ENCODE data around the gene LAMA2.

The LAMA2 gene, protein sequence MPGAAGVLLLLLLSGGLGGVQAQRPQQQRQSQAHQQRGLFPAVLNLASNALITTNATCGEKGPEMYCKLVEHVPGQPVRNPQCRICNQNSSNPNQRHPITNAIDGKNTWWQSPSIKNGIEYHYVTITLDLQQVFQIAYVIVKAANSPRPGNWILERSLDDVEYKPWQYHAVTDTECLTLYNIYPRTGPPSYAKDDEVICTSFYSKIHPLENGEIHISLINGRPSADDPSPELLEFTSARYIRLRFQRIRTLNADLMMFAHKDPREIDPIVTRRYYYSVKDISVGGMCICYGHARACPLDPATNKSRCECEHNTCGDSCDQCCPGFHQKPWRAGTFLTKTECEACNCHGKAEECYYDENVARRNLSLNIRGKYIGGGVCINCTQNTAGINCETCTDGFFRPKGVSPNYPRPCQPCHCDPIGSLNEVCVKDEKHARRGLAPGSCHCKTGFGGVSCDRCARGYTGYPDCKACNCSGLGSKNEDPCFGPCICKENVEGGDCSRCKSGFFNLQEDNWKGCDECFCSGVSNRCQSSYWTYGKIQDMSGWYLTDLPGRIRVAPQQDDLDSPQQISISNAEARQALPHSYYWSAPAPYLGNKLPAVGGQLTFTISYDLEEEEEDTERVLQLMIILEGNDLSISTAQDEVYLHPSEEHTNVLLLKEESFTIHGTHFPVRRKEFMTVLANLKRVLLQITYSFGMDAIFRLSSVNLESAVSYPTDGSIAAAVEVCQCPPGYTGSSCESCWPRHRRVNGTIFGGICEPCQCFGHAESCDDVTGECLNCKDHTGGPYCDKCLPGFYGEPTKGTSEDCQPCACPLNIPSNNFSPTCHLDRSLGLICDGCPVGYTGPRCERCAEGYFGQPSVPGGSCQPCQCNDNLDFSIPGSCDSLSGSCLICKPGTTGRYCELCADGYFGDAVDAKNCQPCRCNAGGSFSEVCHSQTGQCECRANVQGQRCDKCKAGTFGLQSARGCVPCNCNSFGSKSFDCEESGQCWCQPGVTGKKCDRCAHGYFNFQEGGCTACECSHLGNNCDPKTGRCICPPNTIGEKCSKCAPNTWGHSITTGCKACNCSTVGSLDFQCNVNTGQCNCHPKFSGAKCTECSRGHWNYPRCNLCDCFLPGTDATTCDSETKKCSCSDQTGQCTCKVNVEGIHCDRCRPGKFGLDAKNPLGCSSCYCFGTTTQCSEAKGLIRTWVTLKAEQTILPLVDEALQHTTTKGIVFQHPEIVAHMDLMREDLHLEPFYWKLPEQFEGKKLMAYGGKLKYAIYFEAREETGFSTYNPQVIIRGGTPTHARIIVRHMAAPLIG (N-terminal part only)

GRCh38 chr6:128882991-128883611 is at the start of gene LAMA2:
TSS of gene LAMA2 (plus strand) at chr6:128883138. CDS start at chr6:128883246, 108 bp downstream.
- peak; percentile 52 for DNase-seq (ENCODE audit: low read depth)

GRCh38 chr6:128836761-128837160 is 46.2 kb upstream of the LAMA2 start:
- DNase-seq (ENCODE audit: low read depth), result no peak

DNA sequence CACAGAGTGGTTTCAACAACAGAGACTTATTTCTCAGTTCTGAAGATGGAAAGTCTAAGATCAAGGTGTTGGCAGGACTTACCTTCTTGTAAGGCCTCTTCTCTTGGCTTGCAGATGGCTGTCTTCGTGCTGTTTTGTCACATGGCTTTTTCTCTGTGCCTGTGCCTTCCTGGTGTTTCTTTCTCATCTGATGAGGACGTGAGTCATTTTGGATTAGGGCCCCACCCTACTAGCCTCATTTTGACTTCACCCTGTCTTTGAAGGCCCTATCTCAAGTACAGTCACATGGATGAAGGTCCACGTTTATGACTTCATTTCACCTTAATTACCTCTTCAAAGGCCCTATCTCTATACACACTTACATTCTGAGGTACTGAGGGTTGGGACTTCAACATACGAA is 41.4 kb upstream of the LAMA2 start:
- no peak for DNase-seq (ENCODE audit: low read depth)

GRCh38 chr6:128844598-128844997 is 38.3 kb upstream of the LAMA2 start:
- no peak for DNase-seq (ENCODE audit: low read depth)

GRCh38 chr6:128847431-128848210 is 35.3 kb upstream of the LAMA2 start:
- DNase-seq (ENCODE audit: low read depth), result no peak

DNA sequence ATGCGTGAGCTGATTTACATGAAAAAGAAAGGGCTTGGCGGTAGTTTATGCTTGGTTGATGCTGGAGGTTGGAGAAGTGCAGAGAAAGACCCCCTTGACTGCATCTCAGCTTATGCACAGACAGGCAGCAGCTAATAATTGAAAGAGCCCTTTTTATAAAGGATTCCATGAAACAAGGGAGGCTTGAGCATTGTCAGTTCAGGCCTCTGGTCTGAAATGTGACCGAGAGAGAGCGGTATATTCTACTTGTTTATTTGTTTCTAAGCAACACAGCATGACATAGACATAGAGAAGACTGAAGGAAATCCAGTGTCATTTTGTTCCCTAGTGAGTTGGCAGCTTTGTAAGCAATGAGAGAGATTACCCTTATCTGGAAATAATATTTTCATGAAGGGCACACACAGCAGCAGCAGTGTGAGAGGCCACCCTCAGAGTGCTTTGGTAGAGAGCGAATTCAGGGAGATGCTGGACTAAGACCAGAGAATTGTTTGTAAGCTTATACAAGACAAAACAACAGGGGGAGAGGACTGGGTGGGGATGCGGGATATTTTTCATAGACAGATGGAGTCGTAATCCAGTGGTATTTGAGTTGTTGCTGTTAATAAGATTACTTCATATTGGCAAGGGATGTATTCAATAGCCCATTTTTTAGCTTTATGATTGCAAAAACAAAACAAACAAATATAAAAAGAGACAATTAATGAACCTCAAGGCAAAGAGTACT is 34.6 kb upstream of the LAMA2 start:
- DNase-seq (ENCODE audit: low read depth), result no peak

- DNase-seq (ENCODE audit: low read depth), result no peak
These were observed 27.3 kb upstream of the LAMA2 start for GRCh38 chr6:128855581-128856085.

GRCh38 chr6:128857806-128858205 is 25.1 kb upstream of the LAMA2 start:
- DNase-seq (ENCODE audit: low read depth), result no peak

GRCh38 chr6:128860782-128861181 is 22.2 kb upstream of the LAMA2 start:
- DNase-seq (ENCODE audit: low read depth), result no peak

DNA sequence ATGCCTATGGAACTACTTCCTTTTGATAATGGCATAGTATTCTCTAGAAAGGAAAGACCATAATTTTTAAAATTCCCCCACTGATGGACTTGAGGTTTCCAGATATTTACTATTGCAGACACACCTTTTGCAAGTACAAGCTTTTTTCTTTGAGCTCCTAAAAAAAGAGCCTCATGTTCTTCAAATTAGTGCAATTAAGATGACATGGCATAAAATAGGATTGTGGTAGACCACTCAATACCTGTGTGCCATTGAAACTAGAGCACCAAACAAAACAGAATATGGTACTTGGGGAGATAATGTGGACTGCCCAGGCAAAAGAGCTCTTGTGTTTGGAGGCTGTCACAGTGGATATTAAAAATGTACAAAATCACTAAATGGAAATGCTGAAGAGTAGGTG is 19.0 kb upstream of the LAMA2 start:
- no peak for DNase-seq (ENCODE audit: low read depth)

- DNase-seq (ENCODE audit: low read depth), result no peak
These were observed 12.2 kb upstream of the LAMA2 start for GRCh38 chr6:128870746-128871145.

- DNase-seq (ENCODE audit: low read depth), result no peak
These were observed 8.1 kb upstream of the LAMA2 start for GRCh38 chr6:128874863-128875262.

DNA sequence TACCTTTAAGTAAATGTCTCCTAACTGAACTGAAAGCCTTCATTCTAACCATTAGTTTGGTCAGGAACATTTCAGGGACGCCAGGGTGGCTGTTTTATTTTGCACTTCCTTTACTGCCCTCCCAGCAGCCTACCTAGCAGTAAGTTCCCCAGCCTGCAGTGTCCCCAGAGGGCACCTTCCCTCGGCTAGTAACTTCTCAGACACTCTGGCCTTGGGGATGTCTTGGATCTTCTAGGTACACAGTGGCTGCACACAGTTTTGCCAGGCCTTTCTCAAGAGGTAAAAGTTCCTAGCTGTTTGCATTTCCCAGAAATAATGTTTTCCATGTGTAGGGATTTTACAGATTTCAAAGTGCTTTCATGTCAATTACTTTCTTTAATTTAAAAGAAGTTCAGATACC is 378 bp upstream of the LAMA2 start:
- DNase-seq (ENCODE audit: low read depth), result no peak

DNA sequence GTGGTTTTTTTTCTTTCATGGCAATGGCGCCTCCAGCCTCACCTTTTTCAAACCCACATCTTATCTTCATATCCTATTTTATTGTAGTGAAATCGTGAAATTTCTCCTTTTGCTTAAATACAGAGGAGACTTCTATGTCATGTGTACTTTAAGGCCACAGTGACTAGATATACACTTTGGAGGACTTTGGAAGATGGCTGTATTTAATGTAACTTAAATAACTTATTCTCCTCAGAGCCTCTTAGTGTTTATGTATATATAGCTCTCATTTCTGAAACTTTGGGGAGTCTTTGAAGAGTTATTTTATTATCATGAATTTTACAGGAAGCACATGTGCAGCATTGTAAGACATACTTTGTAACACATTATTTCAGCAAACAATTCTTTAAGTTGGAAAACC is 968 bp downstream of the LAMA2 start:
- DNase-seq (ENCODE audit: low read depth), result no peak

DNA sequence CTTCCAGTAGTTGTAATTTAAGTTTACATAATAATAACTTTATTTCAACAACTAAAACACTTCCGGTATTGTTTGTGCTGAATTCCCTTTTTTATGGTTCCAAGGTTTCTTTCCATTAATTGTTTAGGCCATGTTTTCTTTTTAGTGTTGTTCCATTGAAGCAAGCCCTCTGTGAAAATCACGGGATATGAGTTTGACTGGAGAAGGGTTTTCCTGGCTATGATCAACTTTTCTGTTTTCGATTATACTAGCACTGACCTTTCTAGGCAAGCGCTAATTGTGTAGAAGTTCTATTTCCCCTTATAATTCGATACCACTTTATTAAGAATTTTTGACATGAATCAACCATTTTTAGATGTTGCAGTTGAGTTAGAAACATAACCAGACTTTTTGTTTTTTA is 2.4 kb downstream of the LAMA2 start:
- DNase-seq (ENCODE audit: low read depth), result no peak

GRCh38 chr6:128886706-128887105 is 3.8 kb downstream of the LAMA2 start:
- no peak for DNase-seq (ENCODE audit: low read depth)

DNA sequence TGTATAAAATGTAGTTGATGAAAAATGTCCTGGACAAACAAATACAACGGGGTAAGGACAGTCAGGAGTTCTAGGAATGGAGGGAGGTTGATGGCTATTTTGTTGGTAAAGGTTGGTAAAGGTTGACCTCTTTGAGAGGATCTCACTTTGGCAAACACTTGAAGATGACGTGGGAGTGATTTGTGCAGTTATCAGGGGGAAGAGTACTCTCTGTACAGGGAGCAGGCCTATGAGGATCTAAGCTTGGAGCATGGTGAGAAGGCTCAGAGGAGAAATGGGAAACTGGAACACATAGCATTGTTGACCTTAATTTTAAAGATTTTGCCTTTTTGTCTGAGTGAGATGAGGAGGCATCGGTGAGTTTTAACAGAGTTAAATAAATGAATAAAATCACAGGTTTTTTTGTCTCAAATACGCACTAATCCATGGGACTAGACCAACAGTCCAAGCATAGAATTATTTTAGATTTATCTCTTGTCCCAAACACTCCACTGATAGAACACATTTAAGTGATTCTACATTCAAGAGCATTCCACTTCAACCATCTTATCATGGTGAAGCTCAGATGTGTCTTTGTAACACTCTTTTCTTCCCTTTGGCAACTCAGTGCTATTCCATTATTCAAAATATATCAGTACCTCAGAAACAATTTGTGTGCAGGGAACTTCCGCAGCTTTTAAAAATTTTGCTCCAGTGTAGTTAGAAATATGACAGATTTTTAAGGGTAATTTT is 5.7 kb downstream of the LAMA2 start:
- DNase-seq (ENCODE audit: low read depth), result no peak

DNA sequence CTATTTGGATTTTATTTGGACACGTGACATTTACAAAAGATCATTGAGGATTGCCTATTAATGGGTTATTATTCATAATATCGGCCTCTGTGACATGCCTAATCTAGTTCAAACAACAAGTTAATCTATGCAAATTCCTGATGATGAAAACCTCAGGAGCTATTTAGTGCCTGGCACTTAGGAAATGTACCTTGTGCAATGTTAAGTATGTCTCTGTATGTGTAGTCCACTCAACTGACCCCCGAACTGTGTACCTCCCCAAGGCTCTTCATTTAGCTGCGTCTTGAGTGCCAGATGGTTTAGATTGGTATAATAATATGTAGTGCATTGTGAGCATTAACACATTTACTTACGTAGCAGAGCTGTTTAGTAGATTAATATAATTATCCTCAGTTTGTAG is 6.9 kb downstream of the LAMA2 start:
- no peak for DNase-seq (ENCODE audit: low read depth)

GRCh38 chr6:128892079-128892478 is 9.1 kb downstream of the LAMA2 start:
- DNase-seq (ENCODE audit: low read depth), result no peak
